AG08395 (cell line): ENCODE results near the gene CPEB3.
"Not testable (repeated sequence)": the region's sequence is repeated elsewhere in the genome, so short reads cannot be mapped to it uniquely, and the experiment has no call there.

Source experiments
- DNase-seq: peaks from one replicate; pipeline ENCODE4 v3.0.0; 2012; ENCODE audit warnings: mixed read lengths, low spot score

The CPEB3 gene

GRCh38 chr10:92290837-92291615, at the start of gene CPEB3, which contains the start of gene MARCHF5:
TSS of gene CPEB3 (minus strand) at chr10:92291078. CDS start at chr10:92240350, 50,728 bp downstream.
TSS of gene MARCHF5 (plus strand) at chr10:92291167. CDS start at chr10:92291495, 328 bp downstream.
- DNase-seq = peak; percentile 96

- not testable (repeated sequence) for DNase-seq
Observed at GRCh38 chr10:92329927-92330326, 39.0 kb upstream of the CPEB3 start.

- DNase-seq = no peak
Observed at GRCh38 chr10:92328993-92329392, 38.1 kb upstream of the CPEB3 start.

- no peak for DNase-seq
Observed at GRCh38 chr10:92327445-92328433, 36.9 kb upstream of the CPEB3 start.

DNA sequence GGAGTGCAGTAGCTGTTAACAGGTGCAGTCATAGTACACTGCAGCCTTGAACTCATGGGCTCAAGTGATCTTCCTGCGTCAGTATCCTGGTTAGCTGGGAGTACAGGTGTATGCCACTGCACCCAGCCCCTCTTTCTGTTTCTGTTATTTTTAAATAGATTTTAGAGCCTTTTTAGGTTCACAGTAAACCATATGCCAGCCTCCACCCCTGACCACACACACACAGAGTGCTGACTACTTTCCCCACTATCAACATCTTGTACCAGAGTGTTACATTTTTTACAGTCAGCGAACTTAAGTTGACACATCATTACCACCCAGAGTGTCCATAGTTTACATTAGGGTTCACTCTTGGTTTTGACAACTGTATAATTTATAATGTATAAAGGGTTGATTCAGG, 32.2 kb upstream of the CPEB3 start:
- DNase-seq = no peak

- DNase-seq = no peak
Observed at GRCh38 chr10:92316610-92317009, 25.7 kb upstream of the CPEB3 start.

- DNase-seq = no peak
Observed at GRCh38 chr10:92313750-92314149, 22.9 kb upstream of the CPEB3 start.

DNA sequence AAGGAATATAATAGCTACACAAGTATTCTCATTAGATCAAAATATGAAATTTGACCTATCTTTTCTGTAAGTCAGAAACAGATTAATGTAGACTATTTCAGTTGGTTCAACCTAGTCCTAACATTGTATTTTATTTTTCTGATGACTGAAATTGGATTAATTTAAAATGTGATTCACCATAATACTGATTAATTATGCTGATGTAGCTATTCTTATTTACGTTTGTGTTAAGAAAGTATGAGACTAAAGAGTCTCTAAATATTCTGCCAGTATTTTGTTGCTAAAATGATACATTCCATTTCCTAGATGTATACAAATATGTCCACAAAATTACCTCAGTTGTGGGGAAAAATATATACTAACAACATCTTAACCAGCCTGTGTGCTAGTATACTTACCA, 18.4 kb upstream of the CPEB3 start:
- no peak for DNase-seq

DNA sequence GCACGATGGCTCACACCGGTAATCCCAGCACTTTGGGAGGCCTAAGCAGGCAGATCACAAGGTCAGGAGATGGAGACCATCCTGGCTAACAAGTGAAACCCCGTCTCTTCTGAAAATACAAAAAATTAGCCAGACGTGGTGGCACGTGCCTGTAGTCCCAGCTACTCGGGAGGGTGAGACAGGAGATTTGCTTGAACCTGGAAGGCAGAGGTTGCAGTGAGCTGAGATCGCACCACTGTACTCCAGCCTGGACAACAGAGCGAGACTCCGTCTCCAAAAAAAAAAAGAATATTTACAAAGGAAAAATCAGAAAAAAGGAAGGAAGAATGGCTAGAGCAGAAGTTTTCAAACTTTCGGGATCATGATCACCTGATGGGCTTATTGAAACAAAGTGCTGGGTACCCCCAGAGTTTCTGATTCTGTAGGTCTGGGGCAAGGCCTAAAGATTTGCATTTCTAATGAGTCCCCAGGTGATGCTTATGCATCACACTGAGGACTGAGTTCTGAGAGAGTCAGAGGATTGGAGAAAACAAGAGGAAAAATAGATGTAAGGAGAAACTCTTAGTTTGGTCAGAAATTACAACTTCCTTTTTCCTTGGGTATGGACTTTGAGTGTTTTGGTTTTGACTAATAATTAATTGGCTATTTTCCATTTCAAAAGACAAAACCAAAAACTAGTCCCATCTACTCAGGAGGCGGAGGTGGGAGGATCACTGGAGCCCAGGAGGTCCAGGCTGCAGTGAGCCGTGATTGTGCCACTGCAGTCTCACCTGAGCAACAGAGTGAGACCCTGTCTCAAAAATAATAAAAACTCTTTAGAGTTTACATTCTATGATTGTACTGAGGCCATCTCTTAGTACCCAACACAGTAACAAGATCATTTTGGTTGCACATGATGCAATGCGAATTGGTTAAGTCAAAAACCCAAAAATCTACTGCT, 14.5 kb upstream of the CPEB3 start:
- DNase-seq = no peak

- no peak for DNase-seq
Observed at GRCh38 chr10:92304061-92304460, 13.2 kb upstream of the CPEB3 start.

- no peak for DNase-seq
Observed at GRCh38 chr10:92303096-92303495, 12.2 kb upstream of the CPEB3 start.

DNA sequence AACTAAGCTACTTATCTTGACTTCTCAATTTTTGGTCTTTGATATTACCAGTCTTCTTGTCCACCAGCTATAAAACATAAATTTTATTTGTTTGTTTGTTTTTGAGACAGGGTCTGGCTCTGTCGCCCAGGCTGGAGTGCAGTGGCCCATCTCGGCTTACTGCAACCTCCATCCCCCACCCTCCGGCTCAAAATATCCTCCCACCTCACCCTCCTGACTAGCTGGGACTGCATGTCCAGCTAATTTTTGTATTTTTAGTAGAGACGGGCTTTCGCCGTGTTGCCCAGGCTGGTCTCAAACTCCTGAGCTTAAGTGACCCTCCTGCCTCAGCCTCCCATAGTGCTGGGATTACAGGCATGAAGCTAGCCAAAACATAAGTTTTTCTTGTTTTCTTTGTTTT, 7.6 kb upstream of the CPEB3 start:
- DNase-seq = no peak

GRCh38 chr10:92291921-92292845, 1.3 kb upstream of the CPEB3 start:
- DNase-seq = peak; percentile 33

DNA sequence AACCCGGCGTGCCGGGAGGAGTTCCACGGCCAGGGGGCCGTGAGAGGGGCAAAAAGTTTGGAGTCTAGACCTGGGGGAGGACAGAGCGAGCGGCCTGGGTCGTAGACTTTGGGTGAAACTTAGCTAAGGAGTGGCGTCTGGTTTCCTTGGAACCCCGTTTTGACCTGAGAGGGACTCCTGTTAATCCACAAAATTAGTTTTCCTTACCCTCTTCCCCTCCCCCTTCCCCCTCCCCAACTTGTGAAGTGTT, 663 bp upstream of the CPEB3 start:
- DNase-seq = peak; percentile 8

GRCh38 chr10:92290076-92290836, 622 bp downstream of the CPEB3 start:
- peak; percentile 28 for DNase-seq

DNA sequence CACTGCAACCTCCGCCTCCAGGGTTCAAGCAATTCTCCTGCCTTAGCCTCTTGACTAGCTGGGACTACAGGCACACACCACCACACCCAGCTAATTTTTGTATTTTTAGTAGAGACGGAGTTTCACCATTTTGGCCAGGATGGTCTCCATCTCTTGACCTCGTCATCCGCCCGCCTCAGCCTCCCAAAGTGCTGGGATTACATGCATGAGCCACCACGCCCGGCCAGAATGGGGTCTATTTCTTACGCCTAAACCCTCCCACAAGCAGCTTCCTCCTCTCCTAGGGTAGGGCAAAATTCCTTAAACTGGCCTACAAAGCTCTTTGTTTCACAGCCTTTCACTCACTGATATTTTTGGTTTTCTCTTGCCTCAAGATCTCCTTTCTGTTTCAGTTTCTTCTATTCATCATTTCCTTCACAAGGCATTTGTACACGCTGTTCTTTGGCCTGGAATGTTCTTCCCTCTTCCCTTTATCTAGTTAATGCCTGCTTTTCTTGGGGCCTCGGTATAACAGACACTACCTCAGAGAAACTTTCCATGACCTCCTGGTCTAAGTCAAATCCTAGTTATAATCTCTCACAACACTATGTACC, 6.7 kb downstream of the CPEB3 start:
- DNase-seq = no peak

- peak; percentile 4 for DNase-seq
Observed at GRCh38 chr10:92278996-92279696, 11.7 kb downstream of the CPEB3 start.

GRCh38 chr10:92274071-92274470, 16.8 kb downstream of the CPEB3 start:
- DNase-seq = no peak

GRCh38 chr10:92268748-92269147, 22.1 kb downstream of the CPEB3 start:
- DNase-seq = no peak
